Measurements from ENCODE around the gene CDX1.

- TF ChIP-seq POLR2A (IDR thresholded peaks at IDR 0.05) = no peak
- no peak for TF ChIP-seq CTCF (IDR thresholded peaks at IDR 0.05)
Observed at GRCh38 chr5:150135557-150136304, 30.8 kb upstream of the CDX1 start.
